Esophagus muscularis mucosa (tissue), 4 donors: ENCODE results near the gene NPLOC4. TPM values are rescaled to one million over a fixed set of nuclear protein-coding genes. Genes with fewer than 3 reads are reported as not detected.
"Not testable (repeated sequence)": the region's sequence is repeated elsewhere in the genome, so short reads cannot be mapped to it uniquely, and the experiment has no call there.

Experiments
- DNase-seq: peaks from one replicate; pipeline ENCODE4 v3.0.0-alpha.2; 2017; ENCODE audit errors: extremely low spot score
- H3K27ac ChIP-seq, 4 donors: fragments of 200-600 bp; sonication (generic); replicated peaks in 1 of 4; 1 replicate in 3 of 4; 2 replicates in 1 of 4; pipeline ENCODE4 v1.5.1; 2016 to 2019; ENCODE audit warnings: mild to moderate bottlenecking in 1 of 4
- H3K27me3 ChIP-seq, 4 donors: fragments of 200-600 bp; sonication (generic); one replicate each; pipeline versions ENCODE4 v1.5.1 to v1.6.0; 2016 to 2019
- H3K36me3 ChIP-seq, 4 donors: fragments of 200-600 bp; sonication (generic); one replicate each; pipeline ENCODE4 v1.5.1; 2016 to 2019
- H3K4me1 ChIP-seq, 4 donors: fragments of 200-600 bp; sonication (generic); one replicate each; pipeline ENCODE4 v1.5.1; 2016 to 2019
- H3K4me3 ChIP-seq, 4 donors: fragments of 200-600 bp; sonication (generic); 1 replicate in 2 of 4; 2 replicates in 2 of 4; pipeline ENCODE4 v1.5.1; 2016 to 2019; ENCODE audit warnings: mild to moderate bottlenecking in 4 of 4, moderate library complexity in 1 of 4
- H3K9me3 ChIP-seq, 4 donors: fragments of 200-600 bp; sonication (generic); 1 replicate in 3 of 4; 2 replicates in 1 of 4; pipeline ENCODE4 v1.5.1; 2016 to 2019
- EP300 ChIP-seq: sonication (generic); formaldehyde crosslinking; IDR thresholded peaks from one replicate; pipeline ENCODE4 v1.6.1; 2017; ENCODE audit warnings: antibody characterized with exemption
- POLR2A ChIP-seq: fragments of 450-650 bp; IDR thresholded peaks from one replicate; pipeline ENCODE4 v1.6.1; 2017; ENCODE audit warnings: antibody characterized with exemption, moderate library complexity, mild to moderate bottlenecking, low read depth
- POLR2AphosphoS5 ChIP-seq, 2 donors: sonication (generic); formaldehyde crosslinking; IDR thresholded peaks; one replicate each; pipeline ENCODE4 v1.6.1; 2017; ENCODE audit warnings: antibody characterized with exemption in 2 of 2
- WGBS: methylation state at CpG from one replicate; pipeline ENCODE4 v1.1.5; 2018; 5-methylcytosine and 5-hydroxymethylcytosine counted together
- intact Hi-C: fragments of 100-400 bp; cut with DNase I; formaldehyde crosslinking; loops from one replicate; pipeline ENCODE4 v1.15.1; 2023
- total RNA-seq, 4 donors: library from RNA; depleted of rRNA; stranded (reverse); fragments of >200 nt; gene quantifications; one replicate each; pipeline versions ENCODE4 v1.1.0 to v1.2.1, GENCODE V29; 2016
- TF ChIP-seq, protein P1 (sequence below), 3 experiments: fragments of 200-600 bp in 2 of 3; fragments of 450-650 bp in 1 of 3; sonication (generic) in 2 of 3; IDR thresholded peaks; one replicate each; pipeline ENCODE4 v1.5.1; 2017 to 2019; ENCODE audit warnings: antibody characterized with exemption in 3 of 3, mild to moderate bottlenecking in 2 of 3, moderate library complexity in 1 of 3

The NPLOC4 gene
- total RNA-seq, 4 donors from 2014 or later: 58.1 to 86.6 (median 65.7) TPM

DNA sequence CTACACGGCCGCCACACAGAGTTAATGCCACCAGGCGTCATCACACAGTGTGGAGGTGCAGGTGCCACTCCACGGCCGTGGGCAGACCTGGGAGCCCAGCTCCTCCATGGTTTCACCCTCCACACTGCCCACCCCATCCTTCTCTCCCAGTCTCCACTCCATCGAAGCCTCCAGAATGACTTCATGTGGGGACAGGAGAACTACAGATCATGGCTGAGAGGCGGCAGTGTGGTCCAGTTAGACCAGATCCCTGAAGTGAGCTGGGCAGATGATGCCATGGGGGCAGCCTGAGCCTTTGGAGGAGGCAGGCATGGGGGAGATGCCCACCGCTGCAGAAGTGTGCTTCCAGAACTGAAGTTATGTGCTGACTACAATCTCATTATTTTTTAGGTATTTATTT, 46.8 kb downstream of the NPLOC4 start:
- DNase-seq: no peak
- Histone ChIP-seq H3K36me3 (peaks cover 65 to 100% (median 97%) of the 10 kb centered on the region in 4 donors), H3K27ac (no peak overlapping the region), H3K27me3 (no peaks in the 10 kb centered on the region), H3K4me1 (no peaks in the 10 kb centered on the region), H3K9me3 (no peaks in the 10 kb centered on the region), H3K4me3 (no peak overlapping the region)
- no peak for TF ChIP-seq EP300
- TF ChIP-seq, protein P1, sequence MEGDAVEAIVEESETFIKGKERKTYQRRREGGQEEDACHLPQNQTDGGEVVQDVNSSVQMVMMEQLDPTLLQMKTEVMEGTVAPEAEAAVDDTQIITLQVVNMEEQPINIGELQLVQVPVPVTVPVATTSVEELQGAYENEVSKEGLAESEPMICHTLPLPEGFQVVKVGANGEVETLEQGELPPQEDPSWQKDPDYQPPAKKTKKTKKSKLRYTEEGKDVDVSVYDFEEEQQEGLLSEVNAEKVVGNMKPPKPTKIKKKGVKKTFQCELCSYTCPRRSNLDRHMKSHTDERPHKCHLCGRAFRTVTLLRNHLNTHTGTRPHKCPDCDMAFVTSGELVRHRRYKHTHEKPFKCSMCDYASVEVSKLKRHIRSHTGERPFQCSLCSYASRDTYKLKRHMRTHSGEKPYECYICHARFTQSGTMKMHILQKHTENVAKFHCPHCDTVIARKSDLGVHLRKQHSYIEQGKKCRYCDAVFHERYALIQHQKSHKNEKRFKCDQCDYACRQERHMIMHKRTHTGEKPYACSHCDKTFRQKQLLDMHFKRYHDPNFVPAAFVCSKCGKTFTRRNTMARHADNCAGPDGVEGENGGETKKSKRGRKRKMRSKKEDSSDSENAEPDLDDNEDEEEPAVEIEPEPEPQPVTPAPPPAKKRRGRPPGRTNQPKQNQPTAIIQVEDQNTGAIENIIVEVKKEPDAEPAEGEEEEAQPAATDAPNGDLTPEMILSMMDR (IDR thresholded peaks at IDR 0.05): no peak
- TF ChIP-seq POLR2AphosphoS5 (IDR thresholded peaks at IDR 0.05): no peak
- TF ChIP-seq POLR2A: no peak
- intact Hi-C loops: no loop called here
- WGBS: 86% methylated on average over 7 of the region's 8 CpGs

DNA sequence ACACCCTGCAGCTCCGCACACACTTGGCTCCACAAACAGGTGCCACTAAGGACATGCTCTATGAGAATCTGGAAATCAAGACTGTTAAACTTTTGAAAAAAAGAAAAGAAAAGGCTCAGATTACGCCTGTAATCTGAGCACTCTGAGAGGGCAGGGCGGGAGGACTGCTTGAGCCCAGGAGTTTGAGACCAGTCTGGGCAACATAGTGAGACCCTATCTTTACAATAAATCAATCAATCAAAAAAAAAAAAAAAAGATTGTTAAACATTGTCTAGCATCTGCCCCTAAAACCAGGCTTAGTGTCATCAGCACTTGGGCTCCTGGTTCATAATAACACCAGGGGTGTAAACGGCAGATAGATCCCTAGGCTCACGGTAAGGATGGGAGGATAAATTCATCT, 47.3 kb downstream of the NPLOC4 start:
- Histone ChIP-seq H3K36me3 (peaks cover 60 to 100% (median 96%) of the 10 kb centered on the region in 4 donors), H3K27me3 (no peaks in the 10 kb centered on the region), H3K27ac (no peak overlapping the region), H3K4me3 (no peak overlapping the region), H3K4me1 (no peaks in the 10 kb centered on the region), H3K9me3 (no peaks in the 10 kb centered on the region)
- no peak for TF ChIP-seq POLR2A
- TF ChIP-seq POLR2AphosphoS5 (IDR thresholded peaks at IDR 0.05): no peak
- TF ChIP-seq, protein P1 (IDR thresholded peaks at IDR 0.05): no peak
- TF ChIP-seq EP300: no peak
- 85% methylated on average over 5 of the region's 5 CpGs for WGBS
- no peak for DNase-seq
- intact Hi-C loops: no loop called here

DNA sequence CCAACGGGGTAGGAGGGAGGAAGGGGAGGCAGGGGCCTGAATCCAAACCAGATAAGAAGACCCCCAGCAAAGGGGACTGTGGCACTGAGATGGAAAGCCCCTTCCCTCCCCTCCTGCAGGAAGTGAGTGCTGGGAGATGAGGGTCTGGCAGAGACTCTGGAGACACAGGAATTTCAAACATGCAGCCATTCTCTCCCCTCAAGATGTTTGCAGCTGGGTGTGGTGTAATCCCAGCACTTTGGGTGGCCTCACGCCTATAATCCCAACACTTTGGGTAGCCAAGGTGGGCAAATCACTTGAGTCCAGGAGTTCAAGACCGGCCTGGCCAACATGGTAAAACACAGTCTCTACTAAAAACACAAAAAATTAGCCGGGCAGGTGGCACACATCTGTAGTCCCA, 50.8 kb downstream of the NPLOC4 start:
- no peaks in the 10 kb centered on the region for H3K27me3 ChIP-seq

DNA sequence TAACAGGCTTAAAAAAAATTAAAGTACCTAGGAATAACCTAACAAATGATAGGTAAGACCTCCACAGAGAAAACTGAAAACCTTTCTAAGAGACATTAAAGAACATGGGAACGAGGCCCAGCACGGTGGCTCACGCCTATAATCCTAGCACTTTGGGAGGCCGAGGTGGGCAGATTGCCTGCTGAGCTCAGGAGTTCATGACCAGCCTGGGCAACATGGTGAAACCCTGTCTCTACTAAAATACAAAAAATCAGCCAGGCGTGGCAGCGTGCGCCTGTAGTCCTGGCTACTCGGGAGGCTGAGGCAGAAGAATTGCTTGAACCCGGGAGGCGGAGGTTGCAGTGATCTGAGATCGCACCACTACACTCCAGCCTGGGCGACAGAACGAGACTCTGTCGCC, 52.1 kb downstream of the NPLOC4 start:
- WGBS: 91% methylated on average over 14 of the region's 14 CpGs
- DNase-seq, H3K27me3 ChIP-seq, H3K4me3 ChIP-seq, H3K27ac ChIP-seq, intact Hi-C loops, H3K4me1 ChIP-seq, H3K9me3 ChIP-seq: not testable (repeated sequence)
- peaks cover 44 to 97% (median 94%) of the 10 kb centered on the region in 4 donors for H3K36me3 ChIP-seq

More for the DNA sequence above, 50.8 kb downstream of the NPLOC4 start:
- Histone ChIP-seq H3K4me3 (no peak overlapping the region), H3K36me3 (peaks cover 52 to 99% (median 95%) of the 10 kb centered on the region in 4 donors), H3K9me3 (no peaks in the 10 kb centered on the region), H3K27ac (no peak overlapping the region), H3K4me1 (no peaks in the 10 kb centered on the region)
- no peak for TF ChIP-seq POLR2AphosphoS5 (IDR thresholded peaks at IDR 0.05)
- TF ChIP-seq POLR2A: no peak
- no peak for TF ChIP-seq EP300
- TF ChIP-seq, protein P1 (IDR thresholded peaks at IDR 0.05): no peak
- intact Hi-C loops: no loop called here
- DNase-seq: no peak
- 84% methylated on average over 4 of the region's 4 CpGs for WGBS

DNA sequence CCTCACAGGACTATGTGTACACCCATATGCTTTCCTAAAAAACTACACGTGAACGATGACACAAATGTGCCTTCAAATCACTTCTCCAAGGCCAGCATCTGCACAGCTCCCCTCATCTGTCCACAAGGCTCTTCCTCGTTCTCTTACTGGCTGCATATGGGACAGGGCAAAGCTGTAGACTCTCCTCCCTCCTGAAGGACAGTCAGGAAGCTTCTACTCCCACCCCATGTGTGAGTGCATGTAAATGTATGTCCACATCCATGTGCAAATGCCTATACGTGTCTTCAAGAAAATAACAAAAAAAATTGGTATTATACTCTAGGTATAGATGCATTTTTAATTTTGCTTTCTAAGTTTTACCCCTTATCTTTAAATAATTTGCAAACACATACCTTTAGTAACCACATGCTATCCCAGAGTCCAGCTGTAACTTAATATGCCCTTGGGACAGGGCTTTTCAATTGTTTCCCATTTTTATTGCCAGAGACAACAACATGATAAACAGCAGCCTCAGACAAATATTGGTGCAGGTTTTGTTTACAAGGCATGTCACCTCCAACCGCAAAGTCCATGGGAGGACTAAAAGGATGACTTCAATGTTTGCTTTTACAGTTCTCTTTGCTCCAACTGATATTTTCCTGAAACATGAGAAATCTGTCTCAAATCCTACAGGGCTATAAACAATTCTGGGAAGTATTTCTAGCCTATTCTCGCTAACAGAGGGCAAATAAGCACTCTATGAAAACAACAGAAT, 53.1 kb downstream of the NPLOC4 start:
- intact Hi-C loops: no loop called here
- TF ChIP-seq POLR2AphosphoS5 (IDR thresholded peaks at IDR 0.05) (no peak), EP300 (no peak)
- Histone ChIP-seq H3K4me1 (peaks cover 0 to 10% (median 0%) of the 10 kb centered on the region in 4 donors), H3K27ac (no peak overlapping the region), H3K4me3 (no peak overlapping the region), H3K27me3 (no peaks in the 10 kb centered on the region), H3K9me3 (no peaks in the 10 kb centered on the region), H3K36me3 (peaks cover 37 to 97% (median 93%) of the 10 kb centered on the region in 4 donors)
- 85% methylated on average over 6 of the region's 6 CpGs for WGBS
- no peak for DNase-seq

DNA sequence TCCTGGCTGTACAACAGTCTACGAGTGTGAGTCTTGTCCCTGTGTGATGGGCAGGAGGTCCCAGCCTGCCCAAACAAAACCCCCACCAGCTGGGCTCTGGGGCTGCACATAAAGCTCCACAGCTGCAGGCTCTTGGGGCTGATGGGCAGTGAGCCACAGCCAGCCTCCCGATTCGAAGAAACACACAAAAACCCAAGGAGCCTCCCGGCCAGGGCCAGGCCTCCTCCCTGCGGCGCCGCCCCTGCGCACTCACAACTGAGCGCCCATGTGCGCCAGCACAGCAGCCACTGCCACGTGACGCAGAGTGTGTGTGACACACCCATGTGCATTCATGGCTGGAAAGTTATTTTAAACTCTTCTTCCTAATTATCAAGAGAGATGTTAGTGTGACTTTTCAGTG, 54.2 kb downstream of the NPLOC4 start:
- Histone ChIP-seq H3K27ac (no peak overlapping the region), H3K36me3 (peaks cover 27 to 97% (median 93%) of the 10 kb centered on the region in 4 donors), H3K9me3 (no peaks in the 10 kb centered on the region), H3K4me1 (peaks cover 0 to 10% (median under 1%) of the 10 kb centered on the region in 4 donors), H3K4me3 (no peak overlapping the region), H3K27me3 (no peaks in the 10 kb centered on the region)
- intact Hi-C loops: no loop called here
- DNase-seq: no peak
- WGBS: 94% methylated on average over 12 of the region's 12 CpGs
- TF ChIP-seq POLR2A (no peak), POLR2AphosphoS5 (IDR thresholded peaks at IDR 0.05) (no peak), EP300 (no peak)
- TF ChIP-seq, protein P1 (IDR thresholded peaks at IDR 0.05): no peak
